ENCODE data around the gene MAP3K12.

DNA sequence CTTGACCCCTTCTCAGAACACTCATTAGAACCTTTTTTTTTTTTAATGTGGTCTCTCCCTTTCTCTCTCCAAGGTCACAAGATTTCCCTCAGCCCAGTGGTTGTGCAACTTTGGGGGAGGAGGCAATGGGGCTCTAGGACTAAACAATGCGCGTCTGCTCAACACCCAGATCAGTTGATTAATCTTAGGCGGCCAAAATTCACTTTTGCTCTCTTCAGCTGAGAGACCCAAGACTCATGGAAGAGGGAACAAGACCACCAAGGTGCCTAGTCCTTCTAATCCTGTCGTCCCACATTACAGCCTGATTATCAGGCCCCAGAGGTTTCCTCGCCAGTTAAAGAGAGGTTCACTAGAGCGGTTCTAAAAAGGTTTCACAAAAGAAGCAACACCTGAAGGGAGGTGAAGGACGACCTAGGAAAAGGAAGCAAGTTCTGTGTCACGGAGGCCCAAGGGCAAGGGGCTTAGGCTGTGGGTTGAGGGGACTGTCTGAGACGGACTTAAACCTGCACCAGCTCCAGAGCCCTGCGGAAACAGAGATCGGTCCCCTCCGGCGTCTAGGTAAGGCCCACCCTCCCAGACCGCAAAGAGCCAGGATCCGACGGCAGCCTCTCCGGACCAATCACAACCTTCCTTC lies 1.0 kb upstream of the MAP3K12 start:
- TF ChIP-seq, protein P1, sequence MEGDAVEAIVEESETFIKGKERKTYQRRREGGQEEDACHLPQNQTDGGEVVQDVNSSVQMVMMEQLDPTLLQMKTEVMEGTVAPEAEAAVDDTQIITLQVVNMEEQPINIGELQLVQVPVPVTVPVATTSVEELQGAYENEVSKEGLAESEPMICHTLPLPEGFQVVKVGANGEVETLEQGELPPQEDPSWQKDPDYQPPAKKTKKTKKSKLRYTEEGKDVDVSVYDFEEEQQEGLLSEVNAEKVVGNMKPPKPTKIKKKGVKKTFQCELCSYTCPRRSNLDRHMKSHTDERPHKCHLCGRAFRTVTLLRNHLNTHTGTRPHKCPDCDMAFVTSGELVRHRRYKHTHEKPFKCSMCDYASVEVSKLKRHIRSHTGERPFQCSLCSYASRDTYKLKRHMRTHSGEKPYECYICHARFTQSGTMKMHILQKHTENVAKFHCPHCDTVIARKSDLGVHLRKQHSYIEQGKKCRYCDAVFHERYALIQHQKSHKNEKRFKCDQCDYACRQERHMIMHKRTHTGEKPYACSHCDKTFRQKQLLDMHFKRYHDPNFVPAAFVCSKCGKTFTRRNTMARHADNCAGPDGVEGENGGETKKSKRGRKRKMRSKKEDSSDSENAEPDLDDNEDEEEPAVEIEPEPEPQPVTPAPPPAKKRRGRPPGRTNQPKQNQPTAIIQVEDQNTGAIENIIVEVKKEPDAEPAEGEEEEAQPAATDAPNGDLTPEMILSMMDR (conservative IDR thresholded peaks at IDR 0.05; ENCODE audit: low read depth, low read length) = no peak
- no peak for TF ChIP-seq EZH2 (IDR thresholded peaks at IDR 0.05; ENCODE audit: low read length, unreplicated experiment)
- no peak for TF ChIP-seq EZH2phosphoT487 (IDR thresholded peaks at IDR 0.05; ENCODE audit: borderline replicate concordance, low read length)

Data from PC-3 (cell line).